ENCODE results near the gene TFIP11.

GRCh38 chr22:26522592-26522991, 10.3 kb upstream of the TFIP11 start:
- TF ChIP-seq, protein P1, sequence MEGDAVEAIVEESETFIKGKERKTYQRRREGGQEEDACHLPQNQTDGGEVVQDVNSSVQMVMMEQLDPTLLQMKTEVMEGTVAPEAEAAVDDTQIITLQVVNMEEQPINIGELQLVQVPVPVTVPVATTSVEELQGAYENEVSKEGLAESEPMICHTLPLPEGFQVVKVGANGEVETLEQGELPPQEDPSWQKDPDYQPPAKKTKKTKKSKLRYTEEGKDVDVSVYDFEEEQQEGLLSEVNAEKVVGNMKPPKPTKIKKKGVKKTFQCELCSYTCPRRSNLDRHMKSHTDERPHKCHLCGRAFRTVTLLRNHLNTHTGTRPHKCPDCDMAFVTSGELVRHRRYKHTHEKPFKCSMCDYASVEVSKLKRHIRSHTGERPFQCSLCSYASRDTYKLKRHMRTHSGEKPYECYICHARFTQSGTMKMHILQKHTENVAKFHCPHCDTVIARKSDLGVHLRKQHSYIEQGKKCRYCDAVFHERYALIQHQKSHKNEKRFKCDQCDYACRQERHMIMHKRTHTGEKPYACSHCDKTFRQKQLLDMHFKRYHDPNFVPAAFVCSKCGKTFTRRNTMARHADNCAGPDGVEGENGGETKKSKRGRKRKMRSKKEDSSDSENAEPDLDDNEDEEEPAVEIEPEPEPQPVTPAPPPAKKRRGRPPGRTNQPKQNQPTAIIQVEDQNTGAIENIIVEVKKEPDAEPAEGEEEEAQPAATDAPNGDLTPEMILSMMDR (conservative IDR thresholded peaks at IDR 0.05; ENCODE audit: low read length): no peak
- TF ChIP-seq EZH2phosphoT487 (IDR thresholded peaks at IDR 0.05; ENCODE audit: borderline replicate concordance): no peak

Data from Loucy (cell line).